NCI-H2107 (cell line): ENCODE measurements around the gene ELF4.

Experiments
- DNase-seq: peaks from one replicate; lab custom pipeline; 2025; lab: John Stamatoyannopoulos, UW

ELF4 gene

GRCh38 chrX:130083656-130084382 is 26.5 kb downstream of the ELF4 start:
- DNase-seq, result no peak

GRCh38 chrX:130083107-130083490 is 27.2 kb downstream of the ELF4 start:
- no peak for DNase-seq

- DNase-seq, result no peak
These were observed 27.8 kb downstream of the ELF4 start for GRCh38 chrX:130082244-130083106.

GRCh38 chrX:130081421-130082045 is 28.8 kb downstream of the ELF4 start:
- no peak for DNase-seq

- DNase-seq, result no peak
These were observed 29.4 kb downstream of the ELF4 start for GRCh38 chrX:130080791-130081367.

- peak; percentile 23 for DNase-seq
These were observed 30.4 kb downstream of the ELF4 start for GRCh38 chrX:130079824-130080406.

GRCh38 chrX:130075777-130076176 is 34.5 kb downstream of the ELF4 start:
- DNase-seq, result no peak

GRCh38 chrX:130072345-130072740 is 38.0 kb downstream of the ELF4 start:
- DNase-seq, result no peak

- DNase-seq, result no peak
These were observed 38.5 kb downstream of the ELF4 start for GRCh38 chrX:130071611-130072344.

- no peak for DNase-seq
These were observed 43.2 kb downstream of the ELF4 start for GRCh38 chrX:130066975-130067615.

- peak; percentile 80 for DNase-seq
These were observed 49.9 kb downstream of the ELF4 start for GRCh38 chrX:130060122-130061069.

- no peak for DNase-seq
These were observed 51.6 kb downstream of the ELF4 start for GRCh38 chrX:130058652-130059051.

GRCh38 chrX:130057209-130057608 is 53.1 kb downstream of the ELF4 start:
- no peak for DNase-seq

GRCh38 chrX:130055899-130056298 is 54.4 kb downstream of the ELF4 start:
- DNase-seq, result no peak

GRCh38 chrX:130055103-130055502 is 55.2 kb downstream of the ELF4 start:
- DNase-seq, result no peak

GRCh38 chrX:130053236-130053635 is 57.1 kb downstream of the ELF4 start:
- DNase-seq, result peak; percentile 20

- DNase-seq, result no peak
These were observed 59.0 kb downstream of the ELF4 start for GRCh38 chrX:130051176-130051845.

- DNase-seq, result no peak
These were observed 60.5 kb downstream of the ELF4 start for GRCh38 chrX:130049821-130050220.

GRCh38 chrX:130048686-130049222 is 61.5 kb downstream of the ELF4 start:
- no peak for DNase-seq
